SU-DHL-6 (cell line): ENCODE measurements around the gene GSC2.

ENCODE experiments used
- EZH2phosphoT487 ChIP-seq: fragments of 200-600 bp; sonication (generic), shearing (Covaris generic); conservative IDR thresholded peaks from 2 replicates; pipeline ENCODE4 v1.6.1; 2018; ENCODE audit warnings: mild to moderate bottlenecking, antibody characterized with exemption, low read length, moderate library complexity, mixed read lengths
- TF ChIP-seq, protein P1 (sequence below): fragments of 200-600 bp; sonication (generic); IDR thresholded peaks from one replicate; pipeline ENCODE4 v1.5.1; 2017; ENCODE audit warnings: antibody characterized with exemption, mild to moderate bottlenecking, low read length, moderate library complexity; ENCODE audit not compliant: insufficient read depth, poor library complexity, severe bottlenecking

DNA sequence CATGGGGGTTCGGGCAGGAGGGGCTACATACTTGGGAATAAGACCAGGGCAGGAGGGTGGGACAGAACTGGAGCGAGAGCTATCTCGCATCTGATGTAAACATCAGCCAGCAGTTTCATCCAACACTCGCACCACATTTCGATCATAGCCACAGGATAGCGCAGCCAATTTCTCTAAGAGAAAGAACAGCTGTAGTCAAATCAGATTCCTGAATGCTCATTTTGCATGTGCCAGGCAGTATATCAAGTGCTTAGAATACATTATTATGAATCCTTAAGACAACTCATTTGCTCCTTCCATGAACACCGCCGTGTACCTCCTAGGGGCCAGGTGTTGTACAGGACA is 42.4 kb downstream of the GSC2 start:
- TF ChIP-seq, protein P1, sequence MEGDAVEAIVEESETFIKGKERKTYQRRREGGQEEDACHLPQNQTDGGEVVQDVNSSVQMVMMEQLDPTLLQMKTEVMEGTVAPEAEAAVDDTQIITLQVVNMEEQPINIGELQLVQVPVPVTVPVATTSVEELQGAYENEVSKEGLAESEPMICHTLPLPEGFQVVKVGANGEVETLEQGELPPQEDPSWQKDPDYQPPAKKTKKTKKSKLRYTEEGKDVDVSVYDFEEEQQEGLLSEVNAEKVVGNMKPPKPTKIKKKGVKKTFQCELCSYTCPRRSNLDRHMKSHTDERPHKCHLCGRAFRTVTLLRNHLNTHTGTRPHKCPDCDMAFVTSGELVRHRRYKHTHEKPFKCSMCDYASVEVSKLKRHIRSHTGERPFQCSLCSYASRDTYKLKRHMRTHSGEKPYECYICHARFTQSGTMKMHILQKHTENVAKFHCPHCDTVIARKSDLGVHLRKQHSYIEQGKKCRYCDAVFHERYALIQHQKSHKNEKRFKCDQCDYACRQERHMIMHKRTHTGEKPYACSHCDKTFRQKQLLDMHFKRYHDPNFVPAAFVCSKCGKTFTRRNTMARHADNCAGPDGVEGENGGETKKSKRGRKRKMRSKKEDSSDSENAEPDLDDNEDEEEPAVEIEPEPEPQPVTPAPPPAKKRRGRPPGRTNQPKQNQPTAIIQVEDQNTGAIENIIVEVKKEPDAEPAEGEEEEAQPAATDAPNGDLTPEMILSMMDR, result no peak
- TF ChIP-seq EZH2phosphoT487, result no peak
